GM19372 (cell line): ENCODE results near the gene CLDN4.
"Not testable (repeated sequence)": the region's sequence is repeated elsewhere in the genome, so short reads cannot be mapped to it uniquely, and the experiment has no call there.

Experiments
- ATAC-seq: cut with Tn5 transposase; IDR thresholded peaks from one replicate; pipeline ENCODE4 v1.9.1; 2021; ENCODE audit warnings: mild to moderate bottlenecking, low read depth, moderate library complexity; ENCODE audit not compliant: unreplicated experiment

Gene CLDN4, protein sequence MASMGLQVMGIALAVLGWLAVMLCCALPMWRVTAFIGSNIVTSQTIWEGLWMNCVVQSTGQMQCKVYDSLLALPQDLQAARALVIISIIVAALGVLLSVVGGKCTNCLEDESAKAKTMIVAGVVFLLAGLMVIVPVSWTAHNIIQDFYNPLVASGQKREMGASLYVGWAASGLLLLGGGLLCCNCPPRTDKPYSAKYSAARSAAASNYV

DNA sequence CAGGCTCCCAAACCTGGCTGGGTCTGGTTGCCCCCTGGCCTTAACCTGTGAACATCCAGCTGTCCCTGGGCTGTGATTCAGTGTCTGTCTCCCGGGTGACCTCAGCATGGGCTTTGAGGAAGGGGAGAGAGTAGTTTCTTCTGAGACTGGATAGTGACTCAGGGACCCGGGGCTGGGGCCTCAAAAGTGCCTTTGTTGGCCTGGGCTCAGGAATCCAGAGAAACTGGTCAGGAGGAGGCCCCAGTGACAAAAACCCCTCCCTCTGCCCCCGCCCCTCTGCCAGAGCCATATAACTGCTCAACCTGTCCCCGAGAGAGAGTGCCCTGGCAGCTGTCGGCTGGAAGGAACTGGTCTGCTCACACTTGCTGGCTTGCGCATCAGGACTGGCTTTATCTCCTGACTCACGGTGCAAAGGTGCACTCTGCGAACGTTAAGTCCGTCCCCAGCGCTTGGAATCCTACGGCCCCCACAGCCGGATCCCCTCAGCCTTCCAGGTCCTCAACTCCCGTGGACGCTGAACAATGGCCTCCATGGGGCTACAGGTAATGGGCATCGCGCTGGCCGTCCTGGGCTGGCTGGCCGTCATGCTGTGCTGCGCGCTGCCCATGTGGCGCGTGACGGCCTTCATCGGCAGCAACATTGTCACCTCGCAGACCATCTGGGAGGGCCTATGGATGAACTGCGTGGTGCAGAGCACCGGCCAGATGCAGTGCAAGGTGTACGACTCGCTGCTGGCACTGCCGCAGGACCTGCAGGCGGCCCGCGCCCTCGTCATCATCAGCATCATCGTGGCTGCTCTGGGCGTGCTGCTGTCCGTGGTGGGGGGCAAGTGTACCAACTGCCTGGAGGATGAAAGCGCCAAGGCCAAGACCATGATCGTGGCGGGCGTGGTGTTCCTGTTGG, at the start of gene CLDN4:
TSS of gene CLDN4 (plus strand) at position 316 of the 903 bp plus-strand sequence. CDS start at position 522, 206 bp downstream.
- ATAC-seq, result no peak

DNA sequence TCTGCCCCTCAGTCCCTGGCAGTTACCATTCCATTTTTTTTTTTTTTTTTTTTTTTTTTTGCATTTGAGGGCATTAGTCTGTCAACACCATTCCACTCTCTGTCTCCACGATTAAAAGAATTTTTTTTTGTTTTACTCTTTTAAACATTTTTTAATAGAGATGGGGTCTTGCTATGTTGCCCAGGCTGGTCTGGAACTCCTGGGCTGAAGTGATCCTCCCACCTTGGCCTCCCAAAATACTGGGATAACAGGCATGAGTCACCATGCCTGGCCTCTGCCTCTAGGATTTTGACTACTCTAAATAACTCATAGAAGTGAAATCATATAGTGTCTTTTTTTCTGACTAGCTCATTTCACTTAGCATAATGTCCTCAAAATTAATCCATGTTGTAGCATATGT, 44.2 kb upstream of the CLDN4 start:
- ATAC-seq, result no peak

DNA sequence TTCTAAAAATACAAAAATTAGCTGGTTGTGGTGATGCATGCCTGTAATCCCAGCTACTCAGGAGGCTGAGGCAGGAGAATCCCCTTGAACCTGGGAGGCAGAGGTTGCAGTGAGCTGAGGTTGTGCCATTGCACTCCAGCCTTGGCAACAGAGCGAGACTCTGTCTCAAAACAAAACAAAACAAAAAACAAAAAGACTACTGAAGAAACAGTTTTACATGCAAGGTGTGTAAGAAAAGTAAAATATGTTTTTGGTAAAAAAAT, 43.1 kb upstream of the CLDN4 start:
- ATAC-seq, result not testable (repeated sequence)

DNA sequence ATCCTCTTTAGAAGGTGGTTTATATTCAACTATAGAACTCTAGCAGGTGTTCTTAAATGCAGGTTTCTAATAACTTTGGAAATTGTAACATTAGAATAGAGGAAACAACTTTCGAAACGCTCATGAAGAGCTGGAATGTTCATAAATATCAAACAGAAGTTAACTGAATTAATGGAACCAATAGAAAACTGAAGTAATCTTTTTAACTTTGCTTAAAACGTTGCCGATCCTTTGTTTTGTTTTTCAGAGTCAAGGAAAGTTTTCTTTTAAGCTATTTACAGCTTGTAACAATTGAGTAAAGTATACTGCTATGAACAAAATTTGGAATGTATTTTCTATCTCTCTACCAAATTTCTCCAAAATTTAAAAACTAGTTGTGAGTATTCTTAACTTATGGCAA, 41.7 kb upstream of the CLDN4 start:
- ATAC-seq, result no peak

DNA sequence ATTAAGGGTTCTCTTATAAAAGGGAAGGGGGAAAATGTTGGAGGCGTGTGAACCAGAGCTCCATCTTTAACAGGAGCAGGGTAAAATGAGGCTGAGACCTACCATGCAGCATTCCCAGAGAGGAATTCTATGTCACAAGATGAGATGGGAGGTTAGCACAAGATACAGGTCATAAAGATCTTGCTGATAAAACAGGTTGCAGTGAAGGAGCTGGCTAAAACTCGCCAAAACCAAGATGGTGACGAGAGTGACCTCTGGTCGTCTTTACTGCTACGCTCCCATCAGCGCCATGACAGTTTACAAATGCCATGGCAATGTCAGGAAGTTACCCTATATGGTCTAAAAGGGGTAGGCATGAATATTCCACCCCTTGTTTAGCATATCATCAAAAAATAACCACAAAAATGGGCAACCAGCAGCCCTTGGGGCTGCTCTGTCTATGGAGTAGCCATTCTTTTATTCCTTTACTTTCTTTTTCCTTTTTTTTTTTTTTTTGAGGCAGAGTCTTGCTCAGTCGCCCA, 39.6 kb upstream of the CLDN4 start:
- ATAC-seq, result not testable (repeated sequence)

DNA sequence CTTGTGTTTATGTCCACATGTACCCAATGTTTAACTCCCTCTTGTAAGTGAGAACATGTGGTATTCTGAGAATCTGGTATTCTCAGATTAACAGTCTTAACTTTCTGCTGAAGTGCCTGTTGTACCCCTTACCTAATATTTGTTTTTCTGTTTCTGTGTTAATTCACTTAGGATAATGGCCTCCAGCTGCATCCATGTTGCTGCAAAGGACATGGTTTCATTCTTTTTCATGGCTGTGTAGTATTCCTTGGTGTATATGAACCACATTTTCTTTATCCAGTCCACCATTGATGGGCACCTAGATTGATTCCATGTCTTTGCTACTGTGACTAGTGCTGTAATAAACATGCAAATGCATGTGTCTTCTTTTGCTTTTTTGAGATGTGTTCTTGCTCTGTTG, 35.6 kb upstream of the CLDN4 start:
- not testable (repeated sequence) for ATAC-seq

DNA sequence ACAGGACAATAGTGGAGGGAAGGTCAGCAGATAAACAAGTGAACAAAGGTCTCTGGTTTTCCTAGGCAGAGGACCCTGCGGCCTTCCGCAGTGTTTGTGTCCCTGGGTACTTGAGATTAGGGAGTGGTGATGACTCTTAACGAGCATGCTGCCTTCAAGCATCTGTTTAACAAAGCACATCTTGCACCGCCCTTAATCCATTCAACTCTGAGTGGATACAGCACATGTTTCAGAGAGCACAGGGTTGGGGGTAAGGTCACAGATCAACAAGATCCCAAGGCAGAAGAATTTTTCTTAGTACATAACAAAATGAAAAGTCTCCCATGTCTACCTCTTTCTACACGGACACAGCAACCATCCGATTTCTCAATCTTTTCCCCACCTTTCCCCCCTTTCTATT, 34.1 kb upstream of the CLDN4 start:
- ATAC-seq, result not testable (repeated sequence)

DNA sequence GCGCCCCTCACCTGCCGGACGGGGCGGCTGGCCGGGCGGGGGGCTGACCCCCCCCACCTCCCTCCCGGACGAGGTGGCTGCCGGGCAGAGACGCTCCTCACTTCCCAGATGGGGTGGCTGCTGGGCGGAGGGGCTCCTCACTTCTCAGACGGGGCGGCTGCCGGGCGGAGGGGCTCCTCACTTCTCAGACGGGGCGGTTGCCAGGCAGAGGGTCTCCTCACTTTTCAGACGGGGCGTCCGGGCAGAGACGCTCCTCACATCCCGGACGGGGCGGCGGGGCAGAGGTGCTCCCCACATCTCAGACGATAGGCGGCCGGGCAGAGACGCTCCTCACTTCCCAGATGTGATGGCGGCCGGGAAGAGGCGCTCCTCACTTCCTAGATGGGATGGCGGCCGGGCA, 33.6 kb upstream of the CLDN4 start:
- ATAC-seq, result not testable (repeated sequence)

DNA sequence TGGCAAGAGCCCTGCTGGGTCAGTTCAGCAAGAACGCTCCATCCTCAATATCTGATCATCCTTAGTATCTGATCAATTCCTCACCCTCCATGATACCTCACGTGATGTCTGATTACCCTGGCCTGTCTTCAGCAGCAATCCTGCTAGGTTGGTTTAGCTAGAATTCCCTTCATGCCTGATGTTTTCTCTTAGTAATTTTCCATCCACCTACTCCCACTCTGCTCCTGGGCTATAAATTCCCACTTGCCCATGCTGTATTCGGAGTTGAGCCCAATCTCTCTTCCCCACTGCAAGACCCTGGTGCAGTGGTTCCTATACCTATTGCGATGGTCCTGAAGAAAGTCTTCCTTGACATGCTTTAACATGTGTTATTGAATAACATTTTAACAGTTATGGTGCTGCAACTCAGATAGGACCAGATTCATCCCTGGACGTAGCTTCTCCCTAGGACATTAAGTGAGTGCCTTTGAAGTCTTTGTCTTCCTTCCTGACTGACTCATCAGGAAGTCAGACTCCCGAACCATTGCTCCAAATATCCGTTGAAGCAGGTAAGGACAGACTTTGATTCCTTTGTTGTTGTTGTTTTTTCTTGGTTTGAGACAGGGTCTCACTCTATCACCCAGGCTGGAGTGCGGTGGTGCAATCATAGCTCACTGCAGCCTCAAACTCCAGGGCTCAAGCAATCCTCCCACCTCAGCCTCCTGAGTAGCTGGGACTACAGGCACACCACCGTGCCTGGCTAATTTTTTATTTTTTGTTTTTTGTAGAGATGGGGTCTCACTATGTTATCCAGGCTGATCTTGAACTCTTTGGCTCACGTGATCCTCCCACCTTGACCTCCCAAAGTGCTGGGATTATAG, 31.3 kb upstream of the CLDN4 start:
- no peak for ATAC-seq

DNA sequence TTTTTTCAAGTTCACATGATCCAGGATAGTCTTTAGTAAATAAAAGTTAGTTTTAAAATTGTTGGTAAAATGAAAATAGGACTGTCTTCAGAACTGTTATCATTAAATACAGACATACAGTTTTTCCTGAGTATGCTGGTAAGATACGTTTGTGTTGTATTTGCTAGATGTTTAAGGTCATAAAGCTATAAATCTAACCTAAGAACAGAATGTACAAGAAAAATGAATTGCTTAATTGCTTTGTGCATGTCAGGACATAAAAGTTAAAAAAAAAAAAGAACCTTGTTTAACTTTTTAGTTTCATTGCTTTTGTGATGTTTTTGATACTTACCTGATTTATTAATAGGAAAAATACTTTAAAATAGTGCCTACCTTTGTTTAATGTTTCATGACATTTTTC, 29.2 kb upstream of the CLDN4 start:
- no peak for ATAC-seq

DNA sequence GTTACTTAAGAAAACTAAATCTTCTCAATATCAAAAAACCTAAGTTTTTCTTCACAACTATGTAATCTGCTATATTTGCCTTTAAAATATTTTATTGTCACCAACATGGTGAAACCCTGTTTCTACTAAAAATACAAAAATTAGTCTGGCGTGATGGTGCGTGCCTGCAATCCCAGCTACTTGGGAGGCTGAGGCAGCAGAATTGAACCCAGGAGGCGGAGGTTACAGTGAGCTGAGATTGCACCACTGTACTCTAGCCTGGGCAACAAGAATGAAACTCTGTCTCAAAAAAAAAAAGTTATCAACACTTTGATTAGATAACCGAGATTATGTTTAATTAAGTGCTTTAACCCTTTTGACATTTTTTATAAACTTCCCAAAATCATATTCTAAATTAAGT, 28.3 kb upstream of the CLDN4 start:
- no peak for ATAC-seq

DNA sequence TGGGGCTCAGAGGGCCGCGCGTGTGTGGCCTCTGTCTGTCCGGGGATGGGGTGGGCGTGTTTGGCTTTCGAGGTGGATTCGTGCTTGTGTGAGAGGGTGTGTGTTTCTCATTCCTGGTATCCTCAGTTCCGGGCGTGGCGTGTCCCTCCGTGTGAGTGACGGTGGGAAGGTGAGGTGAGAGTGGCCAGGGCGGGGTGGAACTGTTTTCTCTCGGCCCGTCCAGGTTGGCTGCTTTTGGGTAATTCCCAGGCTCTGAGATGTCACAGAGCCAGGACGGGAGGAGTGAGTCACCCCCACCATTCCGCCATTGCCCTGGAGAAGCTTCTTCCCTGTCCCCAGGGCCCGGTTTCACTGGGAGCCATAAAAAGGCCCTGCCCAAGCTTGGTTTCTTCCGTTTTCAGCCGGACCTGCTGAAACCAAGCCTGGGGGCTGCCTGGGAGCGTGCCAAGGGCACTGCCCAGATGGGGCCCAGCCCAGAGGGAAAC, 21.3 kb upstream of the CLDN4 start:
- no peak for ATAC-seq

DNA sequence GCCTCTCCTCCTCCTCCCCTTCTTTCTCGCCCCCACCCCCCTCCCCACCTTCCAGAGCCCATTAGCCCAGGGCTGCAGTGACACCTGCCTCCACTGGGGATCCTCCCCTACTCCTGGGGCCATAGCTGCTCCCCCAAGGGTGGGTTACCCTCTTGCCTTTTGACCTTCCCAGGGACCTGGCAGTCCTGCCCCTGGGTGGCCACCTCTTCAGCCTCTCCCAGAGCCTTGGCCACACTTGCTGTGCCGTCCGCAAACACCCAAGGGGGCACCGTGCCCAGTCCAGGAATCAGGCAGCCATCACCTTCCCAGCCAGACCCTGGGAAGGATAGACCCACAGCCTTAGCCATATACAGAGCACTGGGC, 19.8 kb upstream of the CLDN4 start:
- ATAC-seq, result no peak

DNA sequence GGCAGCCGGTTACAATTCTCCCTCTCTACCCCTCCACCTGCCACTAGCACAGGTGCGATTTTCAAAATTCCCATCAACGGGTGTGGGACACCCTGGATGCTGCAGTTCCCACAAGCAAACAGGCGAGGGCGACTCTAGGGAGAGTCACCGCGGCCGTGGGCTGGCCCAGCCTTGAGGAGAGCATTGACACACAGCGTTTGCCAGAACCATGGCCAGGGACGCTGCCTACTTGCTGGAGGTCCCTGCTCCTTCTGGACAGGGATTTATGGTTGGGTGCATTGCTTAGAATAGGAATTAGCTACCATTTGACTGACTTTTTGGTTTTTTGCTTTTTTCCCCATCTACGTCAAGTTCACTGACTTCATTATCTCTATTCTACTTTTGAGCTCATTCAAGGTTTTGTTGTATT, 19.0 kb upstream of the CLDN4 start:
- no peak for ATAC-seq

DNA sequence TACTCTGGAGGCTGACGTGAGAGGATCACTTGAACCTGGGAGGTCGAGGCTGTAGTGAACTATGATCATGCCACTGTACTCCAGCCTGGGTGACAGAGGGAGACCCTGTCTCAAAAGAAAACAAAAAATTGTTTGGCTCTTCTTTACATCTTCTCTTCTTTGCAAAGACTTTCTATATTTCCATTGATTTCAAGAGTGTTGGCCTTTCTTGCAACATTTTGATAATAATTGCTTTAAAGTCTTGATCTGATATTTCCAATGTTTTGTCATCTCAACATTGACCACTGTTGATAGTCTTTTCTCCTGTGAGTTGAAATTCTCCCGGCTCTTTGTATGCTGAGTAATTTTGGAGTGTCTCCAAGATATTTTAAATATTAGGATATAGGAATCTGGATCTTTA, 17.8 kb upstream of the CLDN4 start:
- no peak for ATAC-seq

DNA sequence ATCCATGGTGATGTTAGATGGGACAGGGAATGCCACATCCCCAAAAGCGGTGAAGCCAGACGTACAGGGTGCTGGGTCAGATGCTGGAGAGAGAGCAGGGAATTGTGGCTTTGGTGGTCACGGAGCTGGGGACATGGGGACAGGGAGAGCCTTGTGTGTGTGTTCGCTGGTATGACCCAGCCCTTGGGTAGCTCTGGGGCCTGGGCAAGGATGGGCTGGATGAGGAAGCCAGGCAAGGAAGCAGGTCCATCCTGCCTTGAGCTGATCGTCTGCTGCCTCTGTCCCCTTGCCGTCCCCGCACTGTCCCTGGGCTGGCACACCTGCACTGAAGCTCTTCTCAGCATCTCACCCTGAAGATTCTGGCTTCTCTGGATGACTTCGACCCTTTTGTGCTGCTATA, 15.4 kb upstream of the CLDN4 start:
- ATAC-seq, result no peak

DNA sequence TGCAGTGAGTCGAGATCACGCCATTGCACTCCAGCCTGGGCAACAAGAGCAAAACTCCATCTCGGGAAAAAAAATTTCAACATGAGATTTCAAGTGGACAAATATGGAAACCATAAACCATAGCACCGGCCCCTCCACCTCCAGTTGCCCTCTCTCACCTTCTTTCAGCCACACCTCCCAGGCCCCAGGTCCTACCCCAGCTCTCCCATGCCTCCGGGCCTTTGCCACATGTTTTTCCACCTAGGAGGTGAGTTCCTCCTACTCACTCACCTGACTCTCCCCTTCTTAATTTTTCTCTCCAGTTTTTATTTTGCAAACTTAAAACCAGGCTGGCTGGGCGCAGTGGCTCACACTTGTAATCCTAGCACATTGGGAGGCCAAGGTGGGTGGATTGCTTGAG, 13.7 kb upstream of the CLDN4 start:
- ATAC-seq, result no peak

DNA sequence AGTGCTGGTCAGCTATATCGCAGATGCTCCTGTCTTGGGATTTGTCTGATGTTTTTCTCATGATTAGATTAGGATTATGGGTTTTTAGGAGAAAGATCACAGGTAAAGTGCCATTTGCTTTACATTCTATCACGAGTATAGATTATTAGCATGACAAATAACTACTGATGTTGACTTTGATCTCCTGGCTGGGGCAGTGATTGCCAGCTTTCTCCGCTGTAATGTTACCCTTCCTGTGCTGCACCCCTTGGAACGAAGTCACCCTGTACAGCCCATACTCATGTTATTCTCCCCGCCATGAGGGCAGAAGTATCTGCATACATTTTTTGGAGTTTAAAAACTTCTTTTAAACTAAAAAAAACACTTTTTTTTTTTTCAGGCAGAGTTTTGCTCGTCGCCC, 10.8 kb upstream of the CLDN4 start:
- no peak for ATAC-seq

DNA sequence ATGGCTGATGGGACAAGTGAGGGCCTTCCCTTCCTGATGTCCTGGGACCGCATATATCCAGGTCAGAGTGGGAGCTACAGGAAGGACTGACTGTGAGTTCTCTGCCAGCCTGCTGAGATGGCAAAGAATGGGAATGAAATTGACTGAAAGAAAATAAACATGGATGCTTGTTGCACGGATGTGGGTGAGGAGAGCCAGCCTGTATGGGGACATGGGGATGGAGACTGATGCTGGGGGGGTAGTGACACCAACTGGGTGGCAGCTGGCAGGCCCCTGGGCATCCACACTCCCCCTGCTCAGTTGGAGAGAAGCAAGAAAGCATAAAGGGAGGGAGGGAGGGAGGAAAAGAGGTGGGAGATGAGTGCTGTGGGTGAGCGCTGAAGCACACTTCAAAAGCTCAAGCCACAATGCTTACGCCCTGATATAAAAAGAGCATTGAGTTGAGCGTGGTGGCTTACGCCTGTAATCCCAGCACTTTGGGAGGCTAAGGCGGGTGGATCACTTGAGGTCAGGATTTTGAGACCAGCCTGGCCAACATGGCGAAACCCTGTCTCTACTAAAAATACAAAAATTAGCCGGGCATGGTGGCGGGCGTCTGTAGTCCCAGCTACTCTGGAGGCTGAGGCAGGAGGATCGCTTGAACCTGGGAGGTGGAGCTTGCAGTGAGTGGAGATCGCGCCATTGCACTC, 9.1 kb upstream of the CLDN4 start:
- ATAC-seq, result not testable (repeated sequence)
